GM18499 (cell line): ENCODE results near the gene WDHD1.
"Not testable (repeated sequence)": the region's sequence is repeated elsewhere in the genome, so short reads cannot be mapped to it uniquely, and the experiment has no call there.

Source experiments
- ATAC-seq: cut with Tn5 transposase; IDR thresholded peaks from one replicate; pipeline ENCODE4 v1.9.1; 2021; ENCODE audit warnings: moderate number of reproducible peaks; ENCODE audit not compliant: insufficient read depth, unreplicated experiment

The WDHD1 gene, protein sequence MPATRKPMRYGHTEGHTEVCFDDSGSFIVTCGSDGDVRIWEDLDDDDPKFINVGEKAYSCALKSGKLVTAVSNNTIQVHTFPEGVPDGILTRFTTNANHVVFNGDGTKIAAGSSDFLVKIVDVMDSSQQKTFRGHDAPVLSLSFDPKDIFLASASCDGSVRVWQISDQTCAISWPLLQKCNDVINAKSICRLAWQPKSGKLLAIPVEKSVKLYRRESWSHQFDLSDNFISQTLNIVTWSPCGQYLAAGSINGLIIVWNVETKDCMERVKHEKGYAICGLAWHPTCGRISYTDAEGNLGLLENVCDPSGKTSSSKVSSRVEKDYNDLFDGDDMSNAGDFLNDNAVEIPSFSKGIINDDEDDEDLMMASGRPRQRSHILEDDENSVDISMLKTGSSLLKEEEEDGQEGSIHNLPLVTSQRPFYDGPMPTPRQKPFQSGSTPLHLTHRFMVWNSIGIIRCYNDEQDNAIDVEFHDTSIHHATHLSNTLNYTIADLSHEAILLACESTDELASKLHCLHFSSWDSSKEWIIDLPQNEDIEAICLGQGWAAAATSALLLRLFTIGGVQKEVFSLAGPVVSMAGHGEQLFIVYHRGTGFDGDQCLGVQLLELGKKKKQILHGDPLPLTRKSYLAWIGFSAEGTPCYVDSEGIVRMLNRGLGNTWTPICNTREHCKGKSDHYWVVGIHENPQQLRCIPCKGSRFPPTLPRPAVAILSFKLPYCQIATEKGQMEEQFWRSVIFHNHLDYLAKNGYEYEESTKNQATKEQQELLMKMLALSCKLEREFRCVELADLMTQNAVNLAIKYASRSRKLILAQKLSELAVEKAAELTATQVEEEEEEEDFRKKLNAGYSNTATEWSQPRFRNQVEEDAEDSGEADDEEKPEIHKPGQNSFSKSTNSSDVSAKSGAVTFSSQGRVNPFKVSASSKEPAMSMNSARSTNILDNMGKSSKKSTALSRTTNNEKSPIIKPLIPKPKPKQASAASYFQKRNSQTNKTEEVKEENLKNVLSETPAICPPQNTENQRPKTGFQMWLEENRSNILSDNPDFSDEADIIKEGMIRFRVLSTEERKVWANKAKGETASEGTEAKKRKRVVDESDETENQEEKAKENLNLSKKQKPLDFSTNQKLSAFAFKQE

DNA sequence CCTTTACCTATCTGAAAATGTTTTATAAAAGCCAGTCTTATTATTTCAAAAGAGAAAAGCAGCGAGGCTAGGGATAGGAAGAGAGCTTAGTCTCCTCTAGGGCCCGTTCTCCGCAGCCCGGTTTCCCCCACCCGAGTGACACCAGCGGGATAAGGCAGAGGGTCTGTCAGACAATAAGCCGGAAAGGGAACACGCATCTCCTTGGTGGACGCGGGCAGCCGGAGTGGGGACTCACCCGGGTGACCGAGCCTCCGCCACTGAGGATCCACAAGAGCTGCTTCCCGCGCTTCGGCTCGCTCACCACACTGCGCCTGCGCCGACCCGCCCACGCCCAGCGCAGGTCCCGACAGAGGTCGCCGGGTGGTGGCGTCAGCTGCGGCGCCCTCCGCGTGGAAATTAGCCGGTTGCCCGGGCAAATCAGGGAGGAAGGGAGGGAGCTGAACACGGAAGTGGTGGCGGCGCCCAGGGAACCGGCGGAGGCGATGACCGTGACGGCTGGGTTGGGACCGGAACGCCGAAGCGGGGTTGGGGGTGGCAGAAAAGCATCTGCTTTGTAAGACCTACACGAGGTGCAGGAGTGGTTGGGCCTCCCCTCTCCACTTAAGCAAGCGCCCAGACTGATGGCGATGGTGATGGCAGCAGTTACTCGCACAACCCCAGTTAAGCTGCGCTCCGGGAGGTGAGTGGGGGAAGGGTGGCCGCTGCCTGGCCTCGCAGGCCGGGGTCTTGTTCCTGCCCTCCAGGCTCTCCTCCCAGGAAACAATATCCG, at the start of gene WDHD1, which contains the start of gene SOCS4:
Gene WDHD1 (minus strand): TSS at position 307 of the 769 bp plus-strand sequence. CDS start 312 bp downstream, outside the sequence.
Gene SOCS4 (plus strand): TSS at position 444 of the 769 bp plus-strand sequence. CDS start 15,806 bp downstream, outside the sequence.
- ATAC-seq: peak; percentile 73

DNA sequence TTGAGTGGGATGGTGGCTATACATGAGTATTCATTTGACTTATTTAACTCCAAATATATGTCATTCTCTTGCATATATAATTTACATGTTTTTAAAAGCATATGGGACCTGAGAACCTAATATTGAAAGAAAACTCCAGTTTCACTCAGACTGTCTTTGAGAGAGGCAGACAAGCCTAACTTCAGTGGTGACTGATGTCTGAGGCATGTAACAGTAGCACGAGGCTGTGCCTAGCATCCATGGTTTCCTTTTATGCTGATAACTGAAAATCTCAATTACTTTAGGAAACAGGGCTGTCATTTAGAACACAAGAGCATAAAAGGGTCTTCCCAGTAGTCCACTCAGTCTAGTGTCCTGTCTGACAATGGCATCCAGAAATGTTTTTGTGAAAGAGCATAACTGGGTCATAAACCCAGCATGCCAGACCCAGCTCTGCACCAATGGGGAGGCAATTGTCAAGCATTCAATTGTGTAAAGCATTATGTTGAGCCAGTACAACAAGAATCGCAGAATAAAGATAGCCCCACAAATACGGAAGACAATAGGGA, 48.8 kb upstream of the WDHD1 start:
- no peak for ATAC-seq

DNA sequence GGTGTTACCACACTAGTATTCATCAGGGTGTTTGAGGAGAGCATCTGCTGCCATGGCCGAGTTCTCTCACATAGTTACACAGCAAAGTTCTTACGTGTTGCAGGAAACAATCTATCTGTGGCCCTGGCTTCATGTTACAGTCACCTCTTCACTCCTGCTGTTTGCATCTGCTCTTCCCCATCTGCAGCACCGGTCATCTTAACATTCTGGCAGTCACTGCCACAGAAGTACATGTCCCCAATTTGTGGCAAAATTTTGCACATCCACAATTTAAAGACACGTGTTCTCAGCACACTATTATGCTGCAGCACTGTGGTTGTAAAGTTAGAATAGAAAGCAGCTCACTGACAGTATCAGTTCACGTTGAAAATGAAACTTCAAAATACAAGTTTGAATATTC, 47.8 kb upstream of the WDHD1 start:
- no peak for ATAC-seq

DNA sequence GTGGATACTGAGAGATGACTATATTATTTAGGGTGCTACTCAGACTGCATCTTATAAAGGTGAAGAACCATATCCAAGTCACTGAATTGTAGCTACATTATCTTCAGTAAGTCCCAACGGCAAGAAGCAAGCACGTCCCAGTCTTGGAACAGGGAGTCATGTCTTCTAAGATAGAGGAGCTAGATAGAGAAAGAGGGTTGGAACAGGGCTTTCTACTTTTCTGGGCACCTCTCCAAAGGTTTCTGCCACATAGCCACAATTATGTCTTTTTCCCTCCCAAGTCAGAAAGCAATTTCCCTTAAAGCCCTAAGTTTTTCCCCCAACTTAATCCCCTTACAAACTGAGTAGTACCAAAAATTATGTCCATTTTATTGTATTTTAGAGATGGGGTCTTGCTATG, 47.0 kb upstream of the WDHD1 start:
- ATAC-seq: no peak

DNA sequence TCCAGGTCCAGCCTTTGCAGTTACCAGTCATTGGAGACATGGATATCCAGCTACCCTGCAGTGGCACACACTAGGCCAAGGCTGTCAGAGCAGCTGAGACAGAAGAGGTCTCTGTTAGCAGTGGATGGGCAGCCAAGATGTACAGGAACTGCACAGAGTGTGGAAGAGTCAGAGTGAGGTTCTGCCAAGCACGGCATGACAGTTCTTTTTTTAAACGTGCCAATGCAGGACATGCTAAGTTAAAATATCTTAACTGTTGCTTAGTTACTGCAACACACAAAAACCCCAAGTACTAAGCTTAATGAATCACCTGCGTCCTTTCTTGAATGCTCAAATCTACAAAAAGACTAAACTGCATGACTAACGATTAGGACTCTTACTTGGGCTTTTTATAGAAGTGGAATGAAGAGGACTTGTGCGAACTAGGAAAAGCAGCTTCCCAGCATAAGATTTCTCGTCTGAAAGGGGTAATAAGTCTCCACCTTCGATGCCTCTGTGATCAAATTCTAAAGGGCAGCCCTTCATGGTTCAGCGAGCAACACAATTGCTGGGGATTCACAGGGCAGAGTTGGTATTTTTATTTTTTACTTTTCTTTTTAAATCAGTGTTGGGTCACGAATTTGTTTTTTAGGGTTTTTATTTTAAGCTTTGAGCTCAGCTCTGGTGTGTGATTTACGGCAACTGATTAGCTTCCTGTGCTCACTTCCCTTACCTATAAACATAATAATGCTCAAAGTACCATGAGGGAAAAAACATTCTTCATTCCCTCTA, 45.2 kb upstream of the WDHD1 start:
- peak; percentile 37 for ATAC-seq

DNA sequence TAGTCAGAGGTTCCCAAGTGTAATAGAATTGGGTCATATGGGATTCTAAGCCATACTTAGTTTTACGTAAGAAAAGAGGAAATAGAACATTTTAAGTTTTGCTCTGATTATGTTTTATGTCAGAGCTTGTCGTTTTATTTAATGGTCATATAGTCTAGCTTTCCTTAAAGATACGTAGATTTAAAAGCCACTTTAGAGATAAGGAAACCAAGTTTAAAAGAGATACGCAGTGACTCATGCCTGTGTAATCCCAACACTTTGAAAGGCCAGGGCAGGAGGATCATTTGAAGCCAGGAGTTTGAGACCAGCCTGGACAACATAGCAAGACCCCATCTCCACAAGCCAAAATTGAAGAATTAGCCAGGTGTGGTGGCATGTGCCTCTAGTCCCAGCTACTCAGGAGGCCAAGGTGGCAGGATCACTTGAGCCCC, 44.1 kb upstream of the WDHD1 start:
- no peak for ATAC-seq

DNA sequence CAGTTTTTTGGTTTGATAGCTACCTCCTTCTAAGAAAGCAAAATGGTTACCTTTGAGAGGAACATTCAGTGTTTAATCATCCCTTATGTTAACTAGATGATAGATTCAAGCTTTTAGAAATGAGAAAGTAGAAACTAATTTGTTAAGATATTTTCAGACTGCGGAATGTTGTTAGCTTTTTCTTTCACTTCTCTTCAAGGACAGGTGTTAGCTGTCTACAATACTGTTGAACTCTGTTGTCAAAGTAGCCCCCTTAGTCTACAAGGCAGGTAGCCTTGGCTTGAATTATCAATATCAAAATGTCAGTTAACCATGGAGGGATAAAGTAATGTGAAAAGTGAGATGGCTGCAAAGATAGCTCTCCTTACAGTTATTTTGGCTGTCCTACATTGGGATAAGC, 39.3 kb upstream of the WDHD1 start:
- no peak for ATAC-seq

DNA sequence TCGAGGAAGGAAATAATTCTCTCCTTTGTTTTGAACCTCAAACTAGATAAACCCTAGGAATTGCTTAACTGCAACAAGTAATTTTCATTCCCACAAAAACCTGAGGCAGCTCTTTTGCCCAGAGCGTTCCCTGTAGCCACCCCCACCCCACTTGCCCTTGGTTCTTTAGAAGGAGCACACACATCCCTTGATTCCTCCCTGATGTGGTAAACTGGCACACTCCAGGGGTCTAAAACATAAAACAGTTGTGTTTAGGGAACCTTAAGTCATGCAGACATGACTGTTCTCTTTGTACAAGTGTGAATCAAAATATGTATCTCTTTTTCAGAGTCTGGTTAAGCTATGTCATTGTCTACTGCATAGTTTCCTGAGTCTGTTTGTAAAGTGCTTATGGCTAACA, 38.5 kb upstream of the WDHD1 start:
- no peak for ATAC-seq

DNA sequence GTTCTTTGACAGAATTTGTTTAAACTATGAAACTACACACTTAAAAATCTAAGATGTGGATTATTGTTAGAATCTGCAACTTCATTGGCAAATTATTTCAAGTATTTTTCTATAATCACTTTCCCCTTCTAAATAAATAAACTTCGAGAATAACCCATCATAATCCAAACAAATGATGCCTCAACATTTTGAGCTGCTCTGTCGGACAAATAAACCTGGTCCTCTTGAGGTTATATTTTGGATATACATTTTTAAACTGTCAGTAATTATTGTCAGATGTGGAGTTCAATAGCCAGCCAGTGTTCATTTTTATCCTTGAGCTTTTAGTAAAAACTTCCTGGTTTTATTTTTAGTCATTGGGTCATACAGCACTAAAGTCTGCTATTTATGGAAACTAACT, 38.0 kb upstream of the WDHD1 start:
- ATAC-seq: not testable (repeated sequence)

DNA sequence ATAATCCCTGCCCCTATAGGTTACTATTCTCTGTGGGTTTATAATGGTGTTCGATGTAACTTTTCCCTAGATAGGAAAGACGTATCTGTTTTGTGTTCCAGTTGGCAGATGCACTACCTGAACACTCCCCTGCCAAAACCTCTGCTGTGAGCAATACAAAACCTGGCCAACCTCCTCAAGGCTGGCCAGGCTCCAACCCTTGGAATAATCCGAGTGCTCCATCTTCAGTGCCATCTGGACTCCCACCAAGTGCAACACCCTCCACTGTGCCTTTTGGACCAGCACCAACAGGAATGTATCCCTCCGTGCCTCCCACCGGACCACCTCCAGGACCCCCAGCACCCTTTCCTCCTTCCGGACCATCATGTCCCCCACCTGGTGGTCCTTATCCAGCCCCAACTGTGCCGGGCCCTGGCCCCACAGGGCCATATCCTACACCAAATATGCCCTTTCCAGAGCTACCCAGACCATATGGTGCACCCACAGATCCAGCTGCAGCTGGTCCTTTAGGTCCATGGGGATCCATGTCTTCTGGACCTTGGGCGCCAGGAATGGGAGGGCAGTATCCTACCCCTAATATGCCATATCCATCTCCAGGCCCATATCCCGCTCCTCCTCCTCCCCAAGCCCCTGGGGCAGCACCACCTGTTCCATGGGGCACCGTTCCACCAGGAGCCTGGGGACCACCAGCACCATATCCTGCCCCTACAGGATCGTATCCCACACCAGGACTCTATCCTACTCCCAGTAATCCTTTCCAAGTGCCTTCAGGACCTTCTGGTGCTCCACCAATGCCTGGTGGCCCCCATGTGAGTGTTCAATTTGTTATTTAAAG, 35.8 kb upstream of the WDHD1 start:
- ATAC-seq: no peak

DNA sequence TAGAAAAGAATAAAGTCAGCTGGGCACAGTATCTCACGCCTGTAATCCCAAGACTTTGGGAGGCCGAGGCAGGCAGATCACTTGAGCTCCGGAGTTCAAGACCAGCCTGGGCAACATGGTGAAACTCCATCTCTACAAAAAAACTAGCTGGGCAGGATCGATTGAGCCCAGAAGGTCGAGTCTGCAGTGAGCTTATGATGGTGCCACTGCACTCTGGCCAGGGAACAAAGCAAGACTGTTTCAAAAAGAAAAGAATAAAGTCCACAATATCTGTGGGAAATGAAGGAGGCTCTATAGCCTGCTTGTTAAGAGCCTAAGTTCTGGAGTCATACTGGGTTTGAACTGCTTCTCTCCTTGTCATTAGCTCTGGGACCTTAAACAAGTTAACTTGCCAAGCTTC, 32.4 kb upstream of the WDHD1 start:
- ATAC-seq: no peak

DNA sequence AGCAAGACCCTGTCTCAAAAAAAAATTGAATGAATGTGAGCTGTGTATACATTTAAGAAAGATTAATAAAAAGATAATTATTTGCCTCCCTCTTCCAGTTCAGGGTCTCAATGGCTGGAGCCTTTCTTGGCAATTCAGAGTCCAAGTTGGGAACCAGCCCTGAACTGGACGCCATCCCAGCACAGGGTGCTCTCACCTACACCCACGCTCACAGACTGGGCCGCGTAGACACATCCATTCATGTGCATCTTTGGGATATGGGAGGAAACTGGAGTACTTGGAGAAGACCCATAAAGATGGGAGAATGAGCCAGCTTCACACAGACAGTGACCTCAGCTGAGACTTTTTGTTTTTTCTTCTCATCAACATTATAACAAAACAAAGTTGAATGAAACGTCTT, 31.0 kb upstream of the WDHD1 start:
- ATAC-seq: no peak

DNA sequence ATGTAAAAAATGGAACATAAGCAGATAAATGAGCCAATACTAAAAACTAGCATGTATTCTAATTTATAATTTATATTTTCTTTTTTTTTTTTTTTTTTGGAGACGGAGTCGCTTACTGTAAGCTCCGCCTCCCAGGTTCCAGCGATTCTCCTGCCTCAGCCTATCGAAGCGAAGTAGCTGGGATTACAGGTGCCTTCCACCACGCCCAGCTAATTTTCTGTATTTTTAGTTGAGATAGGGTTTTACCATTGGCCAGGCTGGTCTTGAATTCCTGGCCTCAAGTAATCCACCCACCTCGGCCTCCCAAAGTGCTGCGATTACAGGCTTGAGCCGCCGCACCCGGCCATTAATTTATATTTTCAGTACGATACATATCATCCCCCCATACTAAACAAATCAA, 27.2 kb upstream of the WDHD1 start:
- ATAC-seq: no peak

DNA sequence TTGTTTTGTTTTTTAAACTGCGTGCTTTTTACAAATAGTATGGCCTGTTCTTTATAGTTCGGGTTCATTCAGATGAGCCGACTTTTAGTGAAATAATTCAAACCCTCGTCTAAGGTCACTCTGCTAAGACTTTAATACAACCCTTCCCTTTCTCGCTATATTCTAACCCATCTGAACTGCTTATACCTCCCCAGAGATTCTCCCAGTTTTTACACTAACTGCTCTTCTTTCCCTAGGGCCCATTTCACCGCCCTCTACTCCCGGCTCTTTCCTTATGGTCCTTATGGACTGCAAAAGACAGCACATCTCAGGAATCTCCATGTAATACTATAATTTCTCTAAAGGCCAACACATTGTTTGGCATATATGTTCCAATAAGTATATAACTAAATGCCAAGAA, 26.6 kb upstream of the WDHD1 start:
- no peak for ATAC-seq

DNA sequence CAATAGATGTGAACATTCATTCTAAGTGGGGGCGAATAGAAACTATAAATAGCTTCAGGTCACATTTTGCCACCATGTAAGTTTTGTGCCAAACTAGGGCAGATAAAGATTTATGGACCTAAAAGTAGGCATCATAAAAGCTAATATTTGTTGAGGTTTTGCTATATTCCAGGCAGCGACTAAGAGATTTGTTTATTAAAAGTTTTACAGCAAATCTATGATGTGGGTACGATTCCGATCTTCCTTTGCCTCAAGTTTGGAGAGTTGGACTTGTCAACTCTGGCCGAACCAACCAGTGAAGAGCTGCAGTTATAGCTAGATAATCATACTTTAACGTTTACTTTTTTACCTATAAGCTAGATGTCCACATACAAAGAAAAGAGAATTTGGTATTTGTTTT, 26.1 kb upstream of the WDHD1 start:
- ATAC-seq: no peak

DNA sequence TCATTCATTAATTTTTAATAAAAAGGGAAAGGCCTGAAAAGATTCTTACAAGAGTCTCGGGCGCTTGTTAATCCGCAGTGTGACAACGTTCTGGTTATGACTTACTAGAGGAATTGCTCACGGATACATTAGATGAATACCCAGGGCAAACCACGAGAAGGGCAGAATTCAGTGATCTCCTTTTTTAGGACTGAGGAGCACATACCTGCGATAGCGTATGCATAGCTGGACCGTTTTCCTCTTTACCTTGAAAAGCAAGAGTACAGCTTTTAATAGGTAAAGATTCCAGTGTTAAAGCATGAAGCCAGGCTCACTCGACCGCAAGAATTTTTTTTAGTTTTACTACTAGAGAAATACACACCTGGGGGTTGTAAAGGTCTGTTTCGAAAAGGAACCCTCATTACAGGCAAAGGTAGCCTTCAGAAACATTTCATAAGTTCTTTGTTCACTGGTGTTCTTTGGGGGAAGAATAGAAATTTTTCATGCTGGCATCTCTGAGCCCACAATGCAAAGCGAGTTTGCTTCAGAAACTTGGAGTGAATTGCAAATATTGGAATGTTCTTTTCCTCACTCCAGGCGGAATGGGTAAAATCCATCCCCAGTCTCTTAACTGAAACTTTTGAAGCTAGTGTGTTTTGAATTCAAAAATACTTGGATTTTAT, 25.5 kb upstream of the WDHD1 start:
- ATAC-seq: no peak

DNA sequence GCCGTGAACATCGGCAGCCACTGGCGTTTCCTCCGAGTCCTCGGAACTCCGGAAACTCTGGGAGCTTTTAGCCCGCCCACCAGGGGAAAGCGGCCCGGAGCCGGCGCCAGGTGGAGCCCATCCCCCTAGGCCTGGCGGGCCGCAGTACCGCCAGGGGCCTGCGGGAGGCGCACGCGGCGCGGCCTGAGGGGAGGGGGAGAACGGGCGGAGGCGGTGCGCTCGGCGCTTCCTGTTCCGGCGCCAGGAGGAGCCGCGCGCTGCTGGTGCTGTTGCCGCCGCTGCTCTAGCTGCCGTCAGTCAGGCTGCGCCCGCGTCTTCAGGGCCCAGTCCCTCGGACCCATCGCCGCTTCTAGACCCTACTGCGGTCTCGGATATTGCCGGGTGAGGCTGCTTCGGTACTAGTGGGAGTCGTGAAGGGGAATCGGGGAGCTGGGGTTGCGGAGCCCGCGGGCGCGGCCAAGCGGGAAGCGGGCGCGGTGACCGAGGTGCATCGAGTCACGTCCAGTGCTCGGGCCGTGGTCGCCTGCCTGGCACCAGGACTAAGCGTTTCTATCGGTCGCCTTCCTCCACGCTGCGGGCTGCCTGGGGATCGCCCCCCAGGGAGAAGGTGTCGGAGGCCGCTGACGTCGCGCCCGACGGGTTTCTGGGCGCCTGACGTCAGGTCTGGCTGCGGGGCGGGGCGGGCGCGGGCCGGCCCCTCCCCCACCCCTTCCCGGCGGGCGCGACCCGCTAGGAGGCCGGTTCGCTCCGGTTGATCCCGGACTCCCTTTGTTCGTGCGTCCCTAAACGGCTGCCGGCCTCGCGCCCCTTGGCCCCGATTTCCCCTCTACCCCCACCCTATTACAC, 24.7 kb upstream of the WDHD1 start, which contains the start of gene MAPK1IP1L:
Gene MAPK1IP1L (plus strand): TSS at position 225 of the 846 bp plus-strand sequence. CDS start 10,037 bp downstream, outside the sequence.
- peak; percentile 66 for ATAC-seq
